AG10803 (cell line): ENCODE measurements around the gene ABCB8.

Source experiments
- DNase-seq: peaks from one replicate; pipeline ENCODE4 v3.0.0; 2010; ENCODE audit warnings: low read depth
- H3K4me3 ChIP-seq: 2 replicates; pipeline ENCODE4 v1.5.1; 2011; ENCODE audit warnings: mild to moderate bottlenecking, low read length, control low read depth
- CTCF ChIP-seq: conservative IDR thresholded peaks from 2 replicates; pipeline ENCODE4 v1.5.1; 2011; ENCODE audit warnings: mild to moderate bottlenecking, low read length, control low read depth, inconsistent platforms

ABCB8 gene

GRCh38 chr7:151075978-151076426 is 47.8 kb downstream of the ABCB8 start:
- DNase-seq, result no peak
- H3K4me3 ChIP-seq, result no peak overlapping the region
- no peak for TF ChIP-seq CTCF

- H3K4me3 ChIP-seq, result no peak overlapping the region
- TF ChIP-seq CTCF, result peak; percentile 39
- DNase-seq, result no peak
Observed at GRCh38 chr7:151076863-151077704, 48.8 kb downstream of the ABCB8 start.

- no peak overlapping the region for H3K4me3 ChIP-seq
- no peak for DNase-seq
- TF ChIP-seq CTCF, result no peak
Observed at GRCh38 chr7:151077705-151078232, 49.5 kb downstream of the ABCB8 start.

DNA sequence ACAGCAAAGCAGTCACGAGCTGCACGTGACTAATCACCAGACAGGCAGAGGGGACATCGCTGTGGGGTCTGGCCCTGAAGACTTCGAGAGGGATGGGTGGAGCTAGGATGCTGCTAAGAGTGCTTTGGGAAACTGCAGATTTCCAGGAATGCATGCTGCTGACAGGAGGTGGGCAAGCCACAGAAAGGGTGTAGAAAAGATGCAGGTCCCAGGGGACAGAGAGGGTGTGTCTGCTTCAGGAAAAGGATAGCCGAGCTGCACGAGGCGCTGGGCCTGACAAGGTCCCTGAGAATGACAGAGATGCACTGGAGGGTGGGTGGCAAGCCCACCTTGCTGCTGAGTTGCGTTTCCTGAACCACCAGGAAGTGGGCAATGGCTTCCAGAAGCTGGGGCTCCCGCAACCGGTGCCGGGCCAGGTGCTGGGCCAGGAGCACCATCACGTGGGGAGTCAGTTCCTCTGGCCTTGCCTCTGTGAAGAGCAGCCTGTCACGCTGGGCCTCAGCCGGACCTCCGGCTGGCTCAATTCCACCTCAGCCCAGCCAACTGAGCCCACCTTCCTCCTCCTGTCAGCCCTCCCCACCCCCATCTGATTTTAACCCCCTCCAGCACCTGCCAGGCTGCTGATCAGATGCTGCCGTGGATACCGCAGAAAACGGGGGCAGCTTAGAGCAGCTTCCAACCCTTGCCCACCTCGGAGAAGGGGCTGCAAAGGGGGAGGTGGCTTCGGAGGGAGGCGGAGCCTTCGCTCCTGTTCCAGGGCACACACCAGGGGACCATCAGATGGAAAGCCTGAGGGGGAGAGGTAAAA is 50.2 kb downstream of the ABCB8 start:
- H3K4me3 ChIP-seq, result no peak overlapping the region; the same call in 1 of the 2 replicates
- DNase-seq, result peak; percentile 45
- no peak for TF ChIP-seq CTCF

DNA sequence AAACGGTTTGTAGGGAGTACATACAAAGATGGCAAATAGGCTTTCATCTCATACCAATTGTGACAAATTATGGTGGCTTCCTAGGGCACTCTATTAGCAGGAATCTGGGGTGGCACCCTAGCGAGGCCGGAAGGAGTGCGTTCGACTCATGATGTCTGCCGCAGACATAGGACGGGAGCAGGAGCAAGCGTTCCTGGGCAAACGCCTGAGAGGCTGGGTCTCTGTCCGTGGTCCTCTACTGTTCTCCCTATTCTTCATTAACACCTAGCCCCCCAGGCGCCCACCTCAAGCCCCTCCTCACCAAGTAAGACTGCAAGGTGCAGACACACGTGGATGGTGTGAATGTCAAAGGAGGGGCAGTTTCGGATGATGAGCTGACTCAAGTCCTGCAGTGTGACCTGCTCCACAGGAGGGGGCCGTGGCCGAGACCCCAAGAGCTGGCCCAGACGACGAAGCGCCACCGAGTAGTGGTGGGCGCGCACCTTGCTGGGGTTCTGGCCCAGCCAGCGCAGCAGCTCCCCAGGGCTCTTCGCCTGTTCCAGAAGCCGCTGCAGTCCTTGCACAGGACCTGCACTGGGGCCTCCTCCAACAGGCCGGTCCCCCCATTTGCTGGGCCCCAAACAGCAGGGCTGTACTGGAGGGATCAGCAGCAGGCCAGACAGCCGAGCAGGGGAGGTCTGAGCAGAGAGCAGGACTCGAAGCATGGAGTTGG is 51.1 kb downstream of the ABCB8 start:
- no peak for TF ChIP-seq CTCF
- H3K4me3 ChIP-seq, result peak overlapping the region; percentile 82
- no peak for DNase-seq

- peak overlapping the region; percentile 82 for H3K4me3 ChIP-seq
- no peak for TF ChIP-seq CTCF
- DNase-seq, result no peak
Observed at GRCh38 chr7:151080067-151080521, 51.8 kb downstream of the ABCB8 start.
